ENCODE data around the gene SCAMP5. TPM values are rescaled to one million over a fixed set of nuclear protein-coding genes. Genes with fewer than 3 reads are reported as not detected.
A peak's percentile ranks its signal among the peaks of the same experiment; 100 is the strongest.

The SCAMP5 gene
- total RNA-seq, 1 donor from 2014 or later, result 3.6 TPM

DNA sequence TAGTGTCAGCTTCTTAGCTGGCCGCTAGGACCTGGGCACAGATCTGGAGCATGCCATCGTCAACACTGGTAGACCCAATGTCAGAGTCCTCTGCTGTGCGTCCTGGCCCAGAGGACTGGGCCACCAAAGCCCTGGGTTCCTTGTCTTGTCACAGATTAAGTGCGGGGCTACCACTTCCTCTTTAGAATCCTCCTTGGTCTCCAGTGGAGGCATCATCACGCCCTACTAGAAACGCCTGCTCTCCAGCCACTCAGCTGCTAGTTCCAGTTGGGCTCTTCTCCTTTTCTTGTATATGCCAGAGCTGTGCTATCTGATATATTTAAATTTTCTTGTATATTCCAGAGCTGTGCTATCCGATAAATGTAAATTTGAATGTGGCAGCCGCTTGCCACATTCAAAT is 39.3 kb downstream of the SCAMP5 start:
- intact Hi-C loops (cut with DNase I), result no loop called here
- no peak for DNase-seq (ENCODE audit: low spot score)

DNA sequence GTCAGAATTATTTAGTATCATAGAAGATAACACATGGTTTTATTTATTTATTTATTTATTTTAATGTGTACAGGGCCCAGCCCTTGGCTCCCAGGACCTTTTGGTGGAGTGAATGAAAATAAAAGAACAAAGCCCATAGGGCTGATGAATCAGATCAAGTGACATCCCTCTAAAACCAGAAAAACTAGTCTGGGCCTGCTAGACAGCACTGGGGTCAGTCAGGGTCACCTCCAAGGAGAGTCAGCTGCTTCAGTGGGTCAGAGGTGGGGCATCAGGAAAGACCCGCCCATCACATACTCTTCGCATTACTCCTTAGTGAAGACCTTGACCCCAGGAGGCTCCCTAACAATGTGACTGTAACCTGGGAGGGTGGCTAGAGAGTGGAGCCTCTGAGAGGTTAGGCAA is 40.9 kb downstream of the SCAMP5 start:
- no peak for DNase-seq (ENCODE audit: low spot score)
- intact Hi-C loops (cut with DNase I), result no loop called here

DNA sequence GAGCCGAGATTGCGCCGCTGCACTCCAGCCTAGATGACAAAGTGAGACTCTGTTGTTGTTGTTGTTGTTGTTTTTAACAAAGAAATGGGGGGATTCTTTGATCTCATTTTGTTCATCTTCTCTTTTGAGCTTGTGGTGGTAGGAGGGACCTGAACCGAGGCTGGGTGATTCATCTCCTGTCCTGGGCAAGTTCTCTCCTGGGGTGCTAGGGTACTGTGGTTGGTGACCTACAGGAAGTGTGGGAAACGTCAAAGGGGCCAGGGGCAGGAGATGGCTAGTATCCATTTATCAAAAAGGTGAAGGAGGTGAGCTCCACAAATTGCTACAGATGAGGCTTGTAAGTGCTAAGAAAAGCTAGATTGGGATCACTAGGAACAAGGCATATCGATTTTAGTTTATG is 42.3 kb downstream of the SCAMP5 start:
- intact Hi-C loops (cut with DNase I), result no loop called here
- DNase-seq (ENCODE audit: low spot score), result no peak

DNA sequence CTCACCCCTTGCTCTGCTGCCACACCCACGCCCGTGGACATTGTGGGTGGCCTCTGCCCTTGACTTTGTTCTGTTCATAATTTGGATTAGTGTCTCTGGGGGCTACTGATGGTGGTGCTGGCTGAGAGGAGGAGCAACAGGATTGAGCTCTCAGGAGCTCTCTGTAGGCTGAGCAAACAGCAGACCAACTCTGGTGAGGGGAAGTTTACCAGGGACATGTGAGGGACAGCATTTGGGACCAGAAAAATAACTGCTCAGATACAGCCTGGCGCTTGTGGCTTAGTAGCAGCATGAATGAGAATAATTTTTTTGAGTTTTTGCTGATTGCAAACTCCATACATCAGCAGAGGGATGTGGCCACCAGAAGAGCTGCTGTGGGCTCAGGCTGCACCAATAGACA is 42.9 kb downstream of the SCAMP5 start:
- DNase-seq (ENCODE audit: low spot score), result no peak
- intact Hi-C loops (cut with DNase I), result no loop called here

DNA sequence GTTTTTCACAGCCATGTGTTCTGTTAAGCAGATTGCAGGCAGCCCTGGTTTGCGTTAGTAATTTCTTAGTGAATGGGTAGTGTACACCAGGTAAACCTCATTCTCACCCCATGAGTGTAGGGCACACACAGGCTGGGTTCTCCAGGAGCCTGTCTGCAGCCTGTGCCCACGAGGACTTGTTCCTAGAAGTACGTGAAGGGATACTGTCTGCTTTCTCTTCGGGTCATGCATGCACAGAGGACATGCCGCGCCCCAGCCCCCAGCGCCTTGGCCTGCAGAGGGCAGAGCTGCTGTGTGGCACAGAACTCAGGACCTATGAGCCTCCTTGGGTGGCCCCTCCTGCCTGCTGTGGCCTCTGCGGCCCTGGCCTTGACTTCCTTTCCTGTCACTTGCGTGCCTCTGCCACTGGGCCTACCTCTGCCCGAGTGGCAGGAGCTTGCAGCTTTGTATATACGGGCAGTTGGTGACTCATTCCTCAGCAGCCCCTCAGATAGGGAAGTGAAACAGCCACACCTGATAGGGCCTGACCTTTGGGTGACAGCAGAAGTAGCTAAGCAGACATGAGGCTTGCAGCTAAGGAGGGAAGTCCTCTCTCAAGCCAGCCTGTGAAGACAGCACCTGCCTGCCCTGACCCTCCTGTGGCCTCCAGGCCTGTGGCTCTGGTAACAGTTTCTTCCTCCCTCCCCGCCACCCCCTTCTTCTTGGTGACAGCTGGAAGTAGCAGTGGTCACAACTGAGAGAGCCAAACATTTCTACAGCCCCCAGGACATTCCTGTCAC is 47.6 kb downstream of the SCAMP5 start:
- intact Hi-C loops (cut with DNase I), result loop anchor here (1.0 to 2.0 kb wide), 2 partner anchors 14 to 159 kb away; no protein-coding TSS in a partner anchor
- peak; percentile 97 for DNase-seq (ENCODE audit: low spot score)

DNA sequence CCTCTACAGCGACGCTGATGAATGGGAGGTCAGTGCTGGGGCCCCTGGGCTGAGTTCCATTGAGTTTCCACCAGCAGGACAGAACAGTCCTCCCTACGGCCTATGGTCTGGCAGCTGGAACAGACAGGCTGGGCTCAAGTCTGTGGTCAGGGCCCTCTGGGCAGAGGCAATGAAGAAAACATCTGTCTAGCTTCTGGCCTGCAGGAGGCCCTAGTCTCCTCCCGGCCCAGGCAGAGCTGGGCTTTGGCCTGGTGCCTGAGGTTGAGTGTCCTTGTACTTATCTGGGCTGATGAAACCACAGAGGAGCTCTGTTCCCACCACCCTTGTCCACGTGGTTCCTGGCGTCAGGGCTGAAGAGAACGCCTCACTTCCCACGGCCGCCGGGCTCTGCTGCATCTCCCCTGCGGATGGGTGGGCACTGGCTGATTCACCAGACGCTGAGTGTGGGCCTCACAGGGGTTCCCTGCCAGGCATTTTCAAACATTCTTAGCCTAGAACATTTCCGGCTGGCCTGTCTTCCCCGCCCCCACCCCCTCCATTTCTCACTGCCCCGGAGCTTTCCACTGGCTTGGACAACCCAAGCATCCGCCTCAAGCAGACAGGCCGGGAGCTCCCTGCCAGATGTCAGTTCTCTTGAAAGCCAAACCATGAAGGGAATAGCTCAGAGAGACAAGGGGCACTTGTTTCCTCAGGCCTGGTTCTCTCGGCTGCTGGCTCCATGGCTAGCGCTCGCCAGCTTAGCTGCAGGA is 48.3 kb downstream of the SCAMP5 start:
- intact Hi-C loops (cut with DNase I), result loop anchor here (1.0 to 2.0 kb wide), 2 partner anchors 15 to 159 kb away; no protein-coding TSS in a partner anchor
- peak; percentile 98 for DNase-seq (ENCODE audit: low spot score)

DNA sequence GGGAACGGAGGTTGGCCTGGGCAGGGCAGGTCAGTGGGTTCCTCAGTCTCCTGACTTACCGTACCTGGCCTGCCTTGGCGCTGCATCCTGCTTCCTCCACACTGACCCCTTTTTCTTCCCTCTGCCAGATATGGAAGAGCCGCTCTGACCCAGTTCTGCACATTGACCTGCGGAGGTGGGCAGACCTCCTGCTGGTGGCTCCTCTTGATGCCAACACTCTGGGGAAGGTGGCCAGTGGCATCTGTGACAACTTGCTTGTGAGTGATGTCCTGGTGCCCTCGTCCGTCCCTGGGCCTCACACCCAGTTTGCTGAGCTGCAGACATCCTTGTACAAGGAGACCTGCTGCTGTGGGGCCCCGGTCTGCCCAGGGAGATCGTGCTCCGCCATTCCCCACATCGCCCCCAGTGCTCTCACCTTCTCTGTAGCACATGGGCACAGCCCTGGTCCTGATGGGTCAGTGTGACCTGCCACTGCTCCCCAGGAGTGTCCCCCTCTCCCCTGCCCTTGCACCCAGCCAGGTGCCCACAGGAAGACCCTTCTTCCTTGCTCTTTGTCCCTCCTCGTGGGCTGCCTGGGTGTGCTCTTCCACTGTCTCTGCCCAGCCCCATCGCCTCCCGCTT is 49.0 kb downstream of the SCAMP5 start:
- intact Hi-C loops (cut with DNase I), result no loop called here
- DNase-seq (ENCODE audit: low spot score), result no peak

DNA sequence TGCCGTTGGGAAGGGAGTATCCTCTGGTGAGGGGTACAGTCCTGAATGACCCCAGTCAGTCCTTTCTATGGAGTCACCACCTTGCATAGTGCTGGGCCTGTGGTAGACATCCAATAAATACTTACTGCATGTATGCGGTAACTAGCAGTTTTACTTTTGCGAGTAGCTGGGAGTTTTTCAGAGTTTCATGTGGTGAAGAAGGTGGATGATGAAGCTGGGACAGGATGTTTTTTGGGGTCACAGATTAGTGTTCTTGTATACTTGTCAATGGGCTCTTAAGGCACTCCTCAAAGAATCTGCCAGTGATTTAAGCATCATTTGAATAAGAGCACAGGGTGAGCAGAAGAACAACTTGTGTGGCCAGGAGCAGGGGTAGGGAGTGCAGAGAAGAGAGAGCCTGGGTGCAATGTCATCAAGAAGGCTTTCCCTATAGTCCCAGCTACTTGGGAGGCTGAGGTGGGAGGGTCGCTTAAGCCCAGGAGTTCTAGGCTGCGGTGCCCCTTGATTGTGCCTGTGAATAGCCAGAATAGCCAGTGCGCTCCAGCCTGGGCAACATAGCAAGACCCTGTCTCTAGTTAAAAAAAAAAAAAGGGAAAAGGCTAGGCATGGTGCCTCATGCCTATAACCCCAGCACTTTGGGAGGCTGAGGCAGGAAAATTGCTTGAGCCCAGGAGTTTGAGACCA is 50.1 kb downstream of the SCAMP5 start:
- no peak for DNase-seq (ENCODE audit: low spot score)
- intact Hi-C loops (cut with DNase I), result no loop called here

DNA sequence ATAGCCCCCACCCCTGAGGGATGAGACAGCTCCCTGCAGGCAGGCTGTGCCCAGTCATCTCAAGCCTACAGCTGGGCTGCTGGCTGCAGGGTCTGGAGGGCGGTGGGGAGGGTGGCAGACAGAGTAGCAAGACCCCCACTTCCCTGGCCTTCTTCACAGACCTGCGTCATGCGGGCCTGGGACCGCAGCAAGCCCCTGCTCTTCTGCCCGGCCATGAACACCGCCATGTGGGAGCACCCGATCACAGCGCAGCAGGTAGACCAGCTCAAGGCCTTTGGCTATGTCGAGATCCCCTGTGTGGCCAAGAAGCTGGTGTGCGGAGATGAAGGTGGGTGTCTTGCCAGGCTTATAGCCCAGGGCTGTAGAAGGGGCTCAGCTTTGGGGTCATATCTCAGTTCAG is 53.0 kb downstream of the SCAMP5 start:
- intact Hi-C loops (cut with DNase I), result no loop called here
- DNase-seq (ENCODE audit: low spot score), result no peak

DNA sequence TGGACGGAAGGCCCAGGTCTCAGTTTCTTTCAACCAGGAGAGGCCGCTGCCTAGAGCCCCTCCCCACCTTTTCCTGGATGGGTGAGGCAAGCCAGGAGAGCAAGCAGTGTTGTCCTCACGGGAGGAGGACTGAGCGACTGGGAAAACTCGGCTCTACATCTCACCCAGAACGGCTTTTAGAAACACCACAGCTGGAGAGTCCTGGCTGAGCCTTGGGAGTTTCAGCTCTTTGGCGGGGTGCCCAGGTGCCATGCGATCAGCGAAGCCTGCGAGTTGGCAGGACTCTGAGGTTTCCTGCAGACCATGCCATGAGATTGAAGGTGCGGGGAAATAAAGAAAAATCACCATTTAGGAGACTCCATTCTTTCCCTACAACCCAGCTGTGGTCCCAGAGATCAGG is 54.0 kb downstream of the SCAMP5 start:
- intact Hi-C loops (cut with DNase I), result no loop called here
- peak; percentile 91 for DNase-seq (ENCODE audit: low spot score)

DNA sequence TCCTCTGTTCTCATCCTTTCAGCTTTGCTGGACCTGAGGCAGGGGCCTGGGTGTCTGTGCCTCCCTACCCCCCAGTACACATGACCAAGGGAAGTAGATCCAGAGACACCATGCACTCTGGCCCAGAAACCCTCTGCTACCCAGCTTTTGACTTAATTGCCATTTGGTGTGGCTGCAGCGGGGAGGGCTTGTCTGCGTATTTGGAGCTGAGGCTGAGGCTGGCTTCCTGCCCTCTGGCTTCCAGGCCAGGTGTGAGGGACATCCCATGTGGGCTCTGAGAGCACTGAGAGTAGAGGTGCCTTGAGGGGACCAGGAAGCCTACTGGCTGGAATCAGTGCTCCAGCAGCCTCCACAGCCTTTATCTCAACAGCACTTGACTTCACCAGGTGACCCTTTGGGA is 54.9 kb downstream of the SCAMP5 start:
- intact Hi-C loops (cut with DNase I), result no loop called here

DNA sequence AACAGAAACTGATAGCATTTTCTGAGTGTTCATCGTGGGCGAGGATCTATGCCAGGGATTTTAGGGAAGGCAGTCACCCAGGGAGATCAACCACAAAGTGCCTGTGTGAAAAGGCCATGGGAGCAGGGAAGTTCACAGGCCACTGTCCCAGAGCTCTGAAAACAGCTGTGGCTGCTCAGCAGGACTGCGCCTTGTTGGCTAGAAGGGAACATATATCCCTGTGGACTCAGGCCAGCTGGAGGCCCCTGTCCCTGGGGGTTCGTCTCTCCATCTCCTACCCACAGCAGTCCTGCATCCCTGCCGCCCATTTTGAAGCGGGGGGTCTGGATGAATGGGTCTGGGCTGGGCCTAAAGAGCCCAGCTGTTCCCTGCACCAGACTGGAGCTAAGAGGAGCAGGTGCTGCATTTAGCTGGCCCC is 55.8 kb downstream of the SCAMP5 start:
- intact Hi-C loops (cut with DNase I), result no loop called here
- no peak for DNase-seq (ENCODE audit: low spot score)

More for the DNA sequence above, 54.9 kb downstream of the SCAMP5 start:
- no peak for DNase-seq (ENCODE audit: low spot score)

DNA sequence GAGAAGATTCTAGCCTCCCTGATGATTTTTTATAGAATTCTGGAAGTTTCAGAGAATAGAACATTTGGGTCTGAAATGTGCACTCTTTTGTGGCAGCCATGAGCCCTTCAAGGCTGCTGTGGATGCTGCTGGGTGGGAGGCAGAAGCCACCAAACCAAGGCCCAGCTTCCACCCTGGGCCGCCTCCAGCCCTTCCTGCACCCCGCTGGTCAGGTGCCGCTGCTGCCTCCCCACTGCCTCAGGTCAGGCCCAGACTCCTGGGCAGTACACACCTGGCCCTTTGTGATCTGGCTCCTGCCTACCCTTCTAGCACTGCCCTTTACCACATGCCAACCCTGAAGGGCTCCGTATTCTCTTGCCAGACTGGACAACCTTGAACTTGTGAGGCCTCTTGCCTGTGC is 56.3 kb downstream of the SCAMP5 start:
- intact Hi-C loops (cut with DNase I), result no loop called here

DNA sequence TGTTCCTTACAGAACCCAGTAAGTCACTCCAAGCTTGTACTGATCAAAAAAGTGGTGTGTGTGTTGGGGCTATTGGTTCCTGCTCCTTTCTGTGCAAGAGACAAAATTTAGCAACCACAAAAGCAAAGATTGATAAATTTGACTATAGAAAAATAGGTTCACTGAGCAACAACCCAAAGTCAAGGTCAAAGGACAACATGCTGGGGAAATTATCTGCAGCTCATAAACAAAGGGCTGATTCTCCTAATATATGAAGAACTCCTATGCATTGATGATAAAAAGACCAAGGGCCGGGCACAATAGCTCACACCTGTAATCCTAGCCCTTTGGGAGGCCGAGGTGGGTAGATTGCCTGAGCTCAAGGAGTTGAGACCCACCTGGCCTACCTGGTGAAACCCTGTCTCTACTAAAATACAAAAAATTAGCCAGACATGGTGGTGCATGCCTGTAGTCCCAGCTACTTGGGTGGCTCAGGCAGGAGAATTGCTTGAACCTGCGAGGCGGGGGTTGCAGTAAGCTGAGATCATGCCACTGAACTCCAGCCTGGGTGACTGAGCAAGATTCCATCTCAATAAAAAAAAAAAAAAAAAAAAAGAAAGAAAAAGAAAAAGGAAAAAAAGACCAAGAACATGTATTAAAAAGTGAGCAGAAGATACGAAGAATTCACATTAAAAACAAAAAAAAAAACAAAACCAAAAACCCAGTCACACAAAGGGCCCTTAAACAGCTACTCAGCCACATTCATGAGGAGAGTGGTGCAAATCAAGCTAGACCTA is 57.8 kb downstream of the SCAMP5 start:
- DNase-seq (ENCODE audit: low spot score), result no peak
- intact Hi-C loops (cut with DNase I), result no loop called here

More for the DNA sequence above, 56.3 kb downstream of the SCAMP5 start:
- no peak for DNase-seq (ENCODE audit: low spot score)

DNA sequence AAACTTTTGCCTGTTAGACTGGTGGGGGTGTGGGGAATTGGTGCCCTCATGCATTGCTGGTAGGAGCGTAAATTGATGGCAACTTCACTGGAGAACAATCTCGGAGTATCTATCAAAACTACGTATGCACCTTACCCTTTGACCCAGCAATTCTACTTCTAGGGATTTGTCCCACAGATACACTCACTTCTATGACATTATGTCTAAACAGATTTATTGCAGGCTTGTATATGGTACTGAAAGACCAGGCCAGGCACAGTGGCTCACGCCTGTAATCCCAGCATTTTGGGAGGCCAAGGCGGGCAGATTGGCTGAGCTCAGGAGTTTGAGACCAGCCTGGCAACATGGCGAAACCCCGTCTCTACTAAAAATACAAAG is 58.4 kb downstream of the SCAMP5 start:
- intact Hi-C loops (cut with DNase I), result no loop called here
- DNase-seq (ENCODE audit: low spot score), result no peak

DNA sequence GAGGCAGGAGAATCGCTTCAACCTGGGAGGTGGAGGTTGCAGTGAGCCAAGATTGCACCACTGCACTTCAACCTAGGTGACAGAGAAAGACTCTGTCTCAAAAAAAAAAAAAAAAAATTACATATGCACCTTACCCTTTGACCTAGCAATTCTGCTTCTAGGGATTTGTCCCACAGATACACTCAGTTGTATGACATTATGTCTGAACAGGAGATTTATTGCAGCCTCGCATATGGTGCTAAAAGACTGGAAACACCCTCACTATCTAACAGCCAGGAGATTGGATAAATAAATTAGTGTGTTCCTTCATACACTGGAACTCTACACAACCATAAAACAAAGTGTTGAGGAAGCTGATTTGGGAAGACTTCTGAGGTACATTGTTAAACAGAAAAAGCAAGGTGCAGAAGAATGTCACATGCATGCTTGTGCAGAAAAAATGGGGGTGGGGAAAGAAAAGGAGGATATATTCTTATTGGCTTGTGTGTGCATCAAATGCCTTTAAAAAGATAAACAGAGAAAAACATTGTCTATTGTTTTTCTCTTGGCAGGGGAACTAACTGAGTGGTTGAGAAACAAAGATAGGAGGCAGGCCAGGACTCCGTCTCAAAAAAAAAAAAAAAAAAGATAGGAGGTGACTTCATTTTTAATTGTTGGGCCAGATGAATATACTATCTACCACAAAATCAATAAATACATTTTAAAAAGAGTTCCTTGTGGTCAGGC is 59.0 kb downstream of the SCAMP5 start:
- no peak for DNase-seq (ENCODE audit: low spot score)
- intact Hi-C loops (cut with DNase I), result no loop called here

DNA sequence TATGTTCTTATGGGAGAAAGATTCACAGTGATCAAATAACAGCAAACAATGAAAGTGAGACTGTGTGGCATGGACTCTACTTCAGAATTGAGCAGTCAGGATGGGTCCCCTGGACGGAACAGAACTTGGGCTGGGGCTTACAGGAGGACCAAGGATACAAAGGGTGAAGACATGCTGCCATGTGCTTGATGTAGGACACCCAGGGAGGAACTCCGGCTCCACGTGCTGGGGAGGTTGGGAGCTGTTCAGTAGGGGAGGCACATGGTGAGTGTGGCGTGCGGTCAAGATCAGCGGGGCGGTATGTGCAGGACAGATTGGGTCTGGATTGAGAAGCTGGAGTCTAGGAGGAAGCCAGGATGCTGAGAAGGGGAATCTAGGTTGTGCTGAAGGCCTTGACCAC is 60.7 kb downstream of the SCAMP5 start:
- intact Hi-C loops (cut with DNase I), result no loop called here
- peak; percentile 43 for DNase-seq (ENCODE audit: low spot score)

DNA sequence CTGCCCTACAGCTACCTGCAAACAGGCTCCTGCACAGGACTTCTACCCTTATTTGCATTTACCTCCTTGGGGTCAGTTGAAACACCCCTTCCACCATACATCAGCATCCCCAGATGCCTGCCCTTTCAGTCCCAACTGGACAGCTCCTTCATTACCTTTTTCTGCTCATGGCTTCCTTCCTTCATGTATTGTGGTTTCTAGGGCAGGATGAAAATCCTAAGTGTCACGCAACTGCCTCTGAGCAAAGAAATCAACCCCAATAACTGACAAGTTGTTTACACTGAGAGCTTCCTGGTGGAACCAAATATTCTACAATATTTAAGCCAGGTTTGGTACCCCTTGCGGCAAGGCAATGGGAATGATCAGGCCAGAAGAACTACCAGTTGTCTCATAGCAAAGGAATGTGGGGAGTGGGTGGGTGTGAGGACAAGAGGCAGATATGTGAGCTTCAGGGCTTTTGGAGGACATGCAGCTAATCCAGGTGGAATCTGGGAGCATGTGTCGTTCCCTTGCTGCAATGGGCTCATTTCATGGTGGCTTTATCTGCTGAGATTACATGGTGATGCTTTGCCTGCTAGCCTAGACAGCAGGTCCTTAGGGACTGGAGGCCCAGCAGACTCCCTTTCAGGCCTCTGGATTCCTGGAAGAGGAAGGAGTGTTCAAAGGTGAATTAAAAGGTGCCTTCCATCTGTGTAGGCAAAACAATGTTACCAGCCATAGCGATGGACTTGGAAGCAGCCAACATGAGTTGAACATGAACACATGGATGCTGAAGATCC is 63.0 kb downstream of the SCAMP5 start:
- intact Hi-C loops (cut with DNase I), result no loop called here
- peak; percentile 3 for DNase-seq (ENCODE audit: low spot score)

Data from cardiac septum (tissue), 1 donor.